GM12872 (cell line): Measurements from ENCODE around the gene PNPLA6.

ENCODE experiments used
- CTCF ChIP-seq: IDR thresholded peaks from 3 replicates; pipeline ENCODE4 v1.5.1; 2011; ENCODE audit warnings: low read depth, mild to moderate bottlenecking, low read length, moderate library complexity; ENCODE audit not compliant: insufficient read depth

PNPLA6 gene

GRCh38 chr19:7564866-7565265, 29.3 kb downstream of the PNPLA6 start:
- no peak for TF ChIP-seq CTCF

- no peak for TF ChIP-seq CTCF
Observed at GRCh38 chr19:7565332-7565731, 29.8 kb downstream of the PNPLA6 start.

GRCh38 chr19:7570761-7571160, 35.2 kb downstream of the PNPLA6 start:
- TF ChIP-seq CTCF = no peak

- TF ChIP-seq CTCF = no peak
Observed at GRCh38 chr19:7575434-7576040, 40.0 kb downstream of the PNPLA6 start.

GRCh38 chr19:7578127-7578526, 42.6 kb downstream of the PNPLA6 start:
- TF ChIP-seq CTCF = no peak

- TF ChIP-seq CTCF = no peak
Observed at GRCh38 chr19:7579182-7579581, 43.7 kb downstream of the PNPLA6 start.

GRCh38 chr19:7582446-7582845, 46.9 kb downstream of the PNPLA6 start:
- no peak for TF ChIP-seq CTCF
